Ishikawa (cell line): Measurements from ENCODE around the gene PRRT3.

ENCODE experiments used
- EGR1 ChIP-seq: IDR thresholded peaks from 2 replicates; pipeline ENCODE4 v1.6.1; 2012
- EP300 ChIP-seq: IDR thresholded peaks from 2 replicates; pipeline ENCODE4 v1.6.1; 2012; ENCODE audit warnings: borderline replicate concordance
- REST ChIP-seq: IDR thresholded peaks from 2 replicates; pipeline ENCODE4 v1.6.1; 2012; ENCODE audit warnings: low read depth, mild to moderate bottlenecking
- TAF1 ChIP-seq: IDR thresholded peaks from 2 replicates; pipeline ENCODE4 v1.6.1; 2012; ENCODE audit warnings: low read depth, mild to moderate bottlenecking
- TCF12 ChIP-seq: IDR thresholded peaks from 2 replicates; pipeline ENCODE4 v1.6.1; 2012; ENCODE audit warnings: low read depth
- TEAD4 ChIP-seq: IDR thresholded peaks from 2 replicates; pipeline ENCODE4 v1.6.1; 2012

- TF ChIP-seq TAF1 = no peak
- no peak for TF ChIP-seq EP300
- TF ChIP-seq EGR1 = no peak
- no peak for TF ChIP-seq REST
- TF ChIP-seq TCF12 = no peak
- no peak for TF ChIP-seq TEAD4
Measured at GRCh38 chr3:9970020-9970652, 17.9 kb upstream of the PRRT3 start.
